Endothelial cell of umbilical vein (primary cell): Measurements from ENCODE around the gene DGKA. TPM values are rescaled to one million over a fixed set of nuclear protein-coding genes. Genes with fewer than 3 reads are reported as not detected.
A peak's percentile ranks its signal among the peaks of the same experiment; 100 is the strongest.

ENCODE experiments used
- BruUV-seq: library from RNA; stranded (reverse); fragments of 400-500 nt; replicated peaks from 2 replicates; lab custom pipeline; 2021; lab: Mats Ljungman, UMichigan
- CTCF ChIA-PET: fragments of 300-600, 350-600 bp; sonication (Branson Sonifier 250); formaldehyde crosslinking; loops from one replicate; lab custom pipeline; 2021; ENCODE audit warnings: antibody characterized with exemption, inconsistent platforms; lab: Charles Lee
- POLR2A ChIA-PET: fragments of 300-600, 350-600 bp; sonication (Branson Sonifier 250); formaldehyde crosslinking; loops from one replicate; lab custom pipeline; 2021; ENCODE audit warnings: antibody characterized with exemption, inconsistent platforms; lab: Charles Lee
- DNase-seq: peaks from one replicate; pipeline ENCODE4 v3.0.0-alpha.2; 2011; ENCODE audit warnings: low read depth, low spot score
- FAIRE-seq: peaks from 2 replicates; lab custom pipeline; 2011; peaks lifted over from hg19 to GRCh38; lab: Jason Lieb, UNC
- H2AFZ ChIP-seq: 2 replicates; pipeline ENCODE4 v1.6.0; 2012; ENCODE audit warnings: low read depth, low read length, control low read depth, inconsistent platforms
- H3K27ac ChIP-seq: 2 replicates; pipeline ENCODE4 v1.5.1; 2011; ENCODE audit warnings: low read depth, mild to moderate bottlenecking, control low read depth, low read length, moderate library complexity; ENCODE audit not compliant: insufficient read depth
- H3K27me3 ChIP-seq, 2 experiments: 2 replicates each; pipeline versions ENCODE4 v1.6.0 to v1.6.1; 2011; ENCODE audit warnings: low read length in 2 of 2, mixed read lengths in 1 of 2; ENCODE audit not compliant: control insufficient read depth in 2 of 2, insufficient read depth in 2 of 2
- H3K36me3 ChIP-seq, 2 experiments: 2 replicates in 1 of 2; 3 replicates in 1 of 2; pipeline ENCODE4 v1.5.1; 2011; ENCODE audit warnings: low read length in 2 of 2, mild to moderate bottlenecking in 1 of 2, moderate library complexity in 1 of 2; ENCODE audit not compliant: control insufficient read depth in 2 of 2, insufficient read depth in 2 of 2; ENCODE audit errors: extremely low read depth in 1 of 2
- H3K4me1 ChIP-seq: 3 replicates; pipeline ENCODE4 v1.5.1; 2011; ENCODE audit warnings: mild to moderate bottlenecking, low read length; ENCODE audit not compliant: control insufficient read depth, insufficient read depth; ENCODE audit errors: extremely low read depth
- H3K4me2 ChIP-seq: 2 replicates; pipeline ENCODE4 v1.6.1; 2011; ENCODE audit warnings: low read length, control low read depth, mixed read lengths; ENCODE audit not compliant: insufficient read depth
- H3K4me3 ChIP-seq, 3 experiments: fragments of 200-600 bp in 1 of 3; sonication (generic), shearing (Covaris generic) in 1 of 3; replicated peaks in 1 of 3; 2 replicates each; pipeline ENCODE4 v1.5.1; 2011 to 2016; ENCODE audit warnings: control low read depth in 3 of 3, low read length in 3 of 3, mild to moderate bottlenecking in 2 of 3, inconsistent platforms in 1 of 3, low read depth in 1 of 3, moderate library complexity in 1 of 3; ENCODE audit not compliant: insufficient read depth in 1 of 3
- H3K79me2 ChIP-seq: 2 replicates; pipeline ENCODE4 v1.6.0; 2012; ENCODE audit warnings: low read length, inconsistent platforms; ENCODE audit not compliant: control insufficient read depth, insufficient read depth
- H3K9ac ChIP-seq: replicated peaks from 2 replicates; pipeline ENCODE3; 2011; ENCODE audit warnings: low read length, control low read depth; ENCODE audit not compliant: insufficient read depth; ENCODE audit errors: extremely low read depth
- H3K9me1 ChIP-seq: replicated peaks from 3 replicates; pipeline ENCODE4 v1.6.0; 2011; ENCODE audit warnings: mild to moderate bottlenecking, low read length; ENCODE audit not compliant: control insufficient read depth, insufficient read depth; ENCODE audit errors: extremely low read depth
- H3K9me3 ChIP-seq: replicated peaks from 2 replicates; pipeline ENCODE4 v1.5.1; 2012; ENCODE audit warnings: low read length, inconsistent platforms; ENCODE audit not compliant: control insufficient read depth, insufficient read depth
- H4K20me1 ChIP-seq: replicated peaks from 2 replicates; pipeline ENCODE3; 2011; ENCODE audit warnings: mild to moderate bottlenecking, low read length; ENCODE audit not compliant: control insufficient read depth, insufficient read depth; ENCODE audit errors: extremely low read depth
- EZH2 ChIP-seq: IDR thresholded peaks from 2 replicates; pipeline ENCODE4 v1.6.1; 2012; ENCODE audit warnings: borderline replicate concordance, low read depth, mild to moderate bottlenecking, moderate library complexity, low read length, inconsistent platforms; ENCODE audit not compliant: severe bottlenecking
- JUN ChIP-seq: IDR thresholded peaks from 2 replicates; pipeline ENCODE4 v1.6.1; 2011; ENCODE audit warnings: borderline replicate concordance, low read depth; ENCODE audit not compliant: insufficient read length, insufficient read depth
- POLR2AphosphoS5 ChIP-seq: IDR thresholded peaks from 2 replicates; pipeline ENCODE4 v1.6.1; 2012; ENCODE audit warnings: low read depth, mild to moderate bottlenecking, control low read depth, low read length, moderate library complexity; ENCODE audit not compliant: insufficient read depth
- dilution Hi-C: fragments of 300-500 bp; cut with MboI; formaldehyde crosslinking; loops from one replicate; pipeline ENCODE4 v1.15.0; 2019; ENCODE audit warnings: low sequenced_read_pairs; ENCODE audit not compliant: extremely low pct_ligation_motif_present
- intact Hi-C: fragments of 100-400 bp; cut with micrococcal nuclease; formaldehyde crosslinking; loops from one replicate; pipeline ENCODE4 v1.10.0; 2022
- polyA plus RNA-seq, 4 experiments: library from polyadenylated mRNA; depleted of rRNA in 3 of 4; stranded (reverse) in 3 of 4; unstranded in 1 of 4; fragments of >200 nt; gene quantifications; 2 replicates each; pipeline versions ENCODE4 v1.2.1 to v1.2.3, GENCODE V29; 2011 to 2012; ENCODE audit warnings: missing spikeins in 1 of 4
- total RNA-seq: library from RNA; stranded (reverse); gene quantifications from 2 replicates; pipeline ENCODE4 v1.2.3, GENCODE V29; 2021
- TF ChIP-seq, protein P1 (sequence below): IDR thresholded peaks from 2 replicates; pipeline ENCODE4 v1.6.1; 2011; ENCODE audit not compliant: insufficient read depth, insufficient read length
- TF ChIP-seq, protein P2 (sequence below), 2 donors: IDR thresholded peaks; 1 replicate in 1 of 2; 2 replicates in 1 of 2; pipeline ENCODE4 v1.5.1; 2011; ENCODE audit warnings: low read length in 2 of 2, mild to moderate bottlenecking in 2 of 2, moderate library complexity in 2 of 2, control low read depth in 1 of 2, inconsistent platforms in 1 of 2, low read depth in 1 of 2; ENCODE audit not compliant: insufficient read depth in 1 of 2; ENCODE audit errors: extremely low read depth in 1 of 2

DGKA gene
- total and polyA plus RNA-seq, 2 donors (not counting 3 experiments of a cell fraction or from before 2014, with no cell fraction given), result 49.8 to 53.2 TPM

DNA sequence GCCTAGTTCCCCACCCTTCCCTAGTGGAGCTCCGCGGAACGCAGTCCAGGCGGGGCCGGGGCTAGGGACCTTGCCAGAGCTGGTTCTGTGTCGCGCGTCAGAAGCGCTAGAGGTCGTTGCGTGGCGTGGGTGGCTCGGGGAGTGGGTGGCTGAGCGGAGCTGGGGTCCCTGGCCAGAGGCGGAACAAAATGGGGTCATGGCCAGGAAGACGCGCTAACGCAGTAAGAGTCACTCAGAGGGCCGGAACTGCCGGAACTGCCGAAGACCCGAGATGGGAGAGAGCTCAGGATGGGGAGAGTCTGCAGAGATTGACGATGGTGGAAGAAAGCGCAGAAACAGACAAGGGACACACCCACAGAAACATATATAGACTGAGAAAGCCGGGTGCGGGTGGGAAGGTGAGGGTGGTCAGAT lies 4.8 kb downstream of the DGKA start:
- no peak overlapping the region for H3K27ac ChIP-seq
- H3K4me1 ChIP-seq, result peaks cover 24% of the 10 kb centered on the region
- no peak for FAIRE-seq
- peaks cover 0 to 8% of the 10 kb centered on the region in 2 experiments for H3K36me3 ChIP-seq
- H2AFZ ChIP-seq, result no peak overlapping the region
- dilution Hi-C loops, result no loop called here
- H3K27me3 ChIP-seq, result no peaks in the 10 kb centered on the region
- CTCF ChIA-PET, result interaction anchor here (1.0 to 2.2 kb wide), 6 partner anchors 10 to 197 kb away, joined by 3 to 7 read pairs (median 4); partner anchors contain the start of gene DNAJC14
- no peaks in the 10 kb centered on the region for H3K9me3 ChIP-seq
- intact Hi-C loops, result no loop called here
- TF ChIP-seq POLR2AphosphoS5 (no peak), EZH2 (no peak)
- TF ChIP-seq, protein P1, sequence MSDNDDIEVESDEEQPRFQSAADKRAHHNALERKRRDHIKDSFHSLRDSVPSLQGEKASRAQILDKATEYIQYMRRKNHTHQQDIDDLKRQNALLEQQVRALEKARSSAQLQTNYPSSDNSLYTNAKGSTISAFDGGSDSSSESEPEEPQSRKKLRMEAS, result no peak
- TF ChIP-seq, protein P2, sequence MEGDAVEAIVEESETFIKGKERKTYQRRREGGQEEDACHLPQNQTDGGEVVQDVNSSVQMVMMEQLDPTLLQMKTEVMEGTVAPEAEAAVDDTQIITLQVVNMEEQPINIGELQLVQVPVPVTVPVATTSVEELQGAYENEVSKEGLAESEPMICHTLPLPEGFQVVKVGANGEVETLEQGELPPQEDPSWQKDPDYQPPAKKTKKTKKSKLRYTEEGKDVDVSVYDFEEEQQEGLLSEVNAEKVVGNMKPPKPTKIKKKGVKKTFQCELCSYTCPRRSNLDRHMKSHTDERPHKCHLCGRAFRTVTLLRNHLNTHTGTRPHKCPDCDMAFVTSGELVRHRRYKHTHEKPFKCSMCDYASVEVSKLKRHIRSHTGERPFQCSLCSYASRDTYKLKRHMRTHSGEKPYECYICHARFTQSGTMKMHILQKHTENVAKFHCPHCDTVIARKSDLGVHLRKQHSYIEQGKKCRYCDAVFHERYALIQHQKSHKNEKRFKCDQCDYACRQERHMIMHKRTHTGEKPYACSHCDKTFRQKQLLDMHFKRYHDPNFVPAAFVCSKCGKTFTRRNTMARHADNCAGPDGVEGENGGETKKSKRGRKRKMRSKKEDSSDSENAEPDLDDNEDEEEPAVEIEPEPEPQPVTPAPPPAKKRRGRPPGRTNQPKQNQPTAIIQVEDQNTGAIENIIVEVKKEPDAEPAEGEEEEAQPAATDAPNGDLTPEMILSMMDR (IDR thresholded peaks at IDR 0.05; ENCODE audit: extremely low read depth in 1 of 2, insufficient read depth in 1 of 2, low read depth in 1 of 2, low read length in 2 of 2), result peak in 1 of 2 donors; percentile 2
- no TSS peak for BruUV-seq
- H4K20me1 ChIP-seq, result no peaks in the 10 kb centered on the region
- POLR2A ChIA-PET, result no interaction called here
- no peak for DNase-seq
- H3K4me3 ChIP-seq, result no peak overlapping the region
- no peak overlapping the region for H3K4me2 ChIP-seq
- H3K9me1 ChIP-seq, result no peaks in the 10 kb centered on the region
- H3K79me2 ChIP-seq, result no peaks in the 10 kb centered on the region
- no peak overlapping the region for H3K9ac ChIP-seq

DNA sequence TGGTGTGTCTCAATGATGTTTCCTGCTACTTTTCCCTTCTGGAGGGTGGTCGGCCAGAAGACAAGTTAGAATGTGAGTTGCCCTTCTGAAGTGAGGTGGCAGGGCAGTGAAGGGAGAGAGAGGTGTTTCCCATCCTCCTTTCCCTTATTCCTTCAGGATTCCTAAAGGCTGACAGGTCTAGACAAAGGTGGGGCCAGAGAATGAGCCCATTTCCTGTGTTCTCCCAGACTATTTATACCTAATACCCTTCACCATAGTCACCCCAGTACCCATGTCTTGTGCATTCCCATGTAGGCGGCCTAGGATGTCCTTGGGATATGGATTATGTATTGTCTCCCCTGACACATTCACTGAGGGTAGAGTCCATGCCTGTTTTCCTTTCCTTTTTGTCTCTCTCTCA lies 7.0 kb downstream of the DGKA start:
- no peak overlapping the region for H2AFZ ChIP-seq
- CTCF ChIA-PET, result interaction anchor here (1.0 to 3.3 kb wide), 2 partner anchors 91 to 199 kb away, joined by 3 to 66 read pairs; no protein-coding TSS in a partner anchor
- no peak for DNase-seq
- peak; percentile 15 for FAIRE-seq
- H3K79me2 ChIP-seq, result no peaks in the 10 kb centered on the region
- peaks cover 6% of the 10 kb centered on the region for H3K4me1 ChIP-seq
- H3K9me3 ChIP-seq, result no peaks in the 10 kb centered on the region
- H3K27me3 ChIP-seq, result no peaks in the 10 kb centered on the region
- no peak overlapping the region for H3K4me3 ChIP-seq
- H3K9me1 ChIP-seq, result no peaks in the 10 kb centered on the region
- dilution Hi-C loops, result no loop called here
- no TSS peak for BruUV-seq
- no peak overlapping the region for H3K27ac ChIP-seq
- H3K4me2 ChIP-seq, result no peak overlapping the region
- POLR2A ChIA-PET, result no interaction called here
- H3K36me3 ChIP-seq, result peaks cover 2 to 8% of the 10 kb centered on the region in 2 experiments
- H4K20me1 ChIP-seq, result no peaks in the 10 kb centered on the region
- no peak overlapping the region for H3K9ac ChIP-seq
- TF ChIP-seq JUN, result no peak
- intact Hi-C loops, result no loop called here
